GM18511 (cell line): ENCODE data around the gene TARS1.

Source experiments
- ATAC-seq: cut with Tn5 transposase; IDR thresholded peaks from one replicate; pipeline ENCODE4 v1.9.1; 2021; ENCODE audit warnings: mild to moderate bottlenecking, moderate library complexity; ENCODE audit not compliant: unreplicated experiment

The TARS1 gene

GRCh38 chr5:33440482-33441240 is at the start of gene TARS1:
Gene TARS1, plus strand, starts transcription at chr5:33440965. Its CDS starts 122 bp downstream, at chr5:33441087.
- peak; percentile 95 for ATAC-seq

GRCh38 chr5:33398501-33398900 is 42.3 kb upstream of the TARS1 start:
- ATAC-seq: no peak

- peak; percentile 81 for ATAC-seq
Measured at GRCh38 chr5:33400675-33401074, 40.1 kb upstream of the TARS1 start.

- no peak for ATAC-seq
Measured at GRCh38 chr5:33401482-33402390, 39.0 kb upstream of the TARS1 start.

GRCh38 chr5:33403187-33403586 is 37.6 kb upstream of the TARS1 start:
- no peak for ATAC-seq

GRCh38 chr5:33408816-33409215 is 31.9 kb upstream of the TARS1 start:
- ATAC-seq: no peak

GRCh38 chr5:33409435-33410170 is 31.2 kb upstream of the TARS1 start:
- no peak for ATAC-seq

- no peak for ATAC-seq
Measured at GRCh38 chr5:33410221-33410620, 30.5 kb upstream of the TARS1 start.

GRCh38 chr5:33411498-33411897 is 29.3 kb upstream of the TARS1 start:
- no peak for ATAC-seq

GRCh38 chr5:33415811-33416354 is 24.9 kb upstream of the TARS1 start:
- ATAC-seq: no peak

GRCh38 chr5:33417632-33418031 is 23.1 kb upstream of the TARS1 start:
- no peak for ATAC-seq

- no peak for ATAC-seq
Measured at GRCh38 chr5:33420946-33421345, 19.8 kb upstream of the TARS1 start.

GRCh38 chr5:33422191-33422590 is 18.6 kb upstream of the TARS1 start:
- no peak for ATAC-seq

GRCh38 chr5:33423018-33423630 is 17.6 kb upstream of the TARS1 start:
- ATAC-seq: peak; percentile 68

- no peak for ATAC-seq
Measured at GRCh38 chr5:33425314-33425713, 15.5 kb upstream of the TARS1 start.

GRCh38 chr5:33430983-33431382 is 9.8 kb upstream of the TARS1 start:
- no peak for ATAC-seq

- no peak for ATAC-seq
Measured at GRCh38 chr5:33432656-33433055, 8.1 kb upstream of the TARS1 start.

- ATAC-seq: no peak
Measured at GRCh38 chr5:33433303-33434240, 7.2 kb upstream of the TARS1 start.

GRCh38 chr5:33435893-33436490 is 4.8 kb upstream of the TARS1 start:
- ATAC-seq: peak; percentile 37
